HepG2 (cell line): ENCODE results near the gene RASL10A. TPM values are rescaled to one million over a fixed set of nuclear protein-coding genes. Genes with fewer than 3 reads are reported as not detected.

Source experiments
- FOSL1 ChIP-seq: sonication (generic); formaldehyde crosslinking; IDR thresholded peaks from 2 replicates; pipeline ENCODE4 v1.9.0; 2021; ENCODE audit warnings: missing genetic modification reagents, borderline replicate concordance
- JDP2 ChIP-seq: sonication (generic); formaldehyde crosslinking; IDR thresholded peaks from 2 replicates; pipeline ENCODE4 v1.8.1; 2022; ENCODE audit warnings: missing genetic modification reagents, borderline replicate concordance
- NFYB ChIP-seq: sonication (generic); formaldehyde crosslinking; IDR thresholded peaks from 2 replicates; pipeline ENCODE4 v1.4.0; 2020; ENCODE audit warnings: missing genetic modification reagents
- PCBP2 ChIP-seq: fragments of 200-400 bp; formaldehyde crosslinking; optimal IDR thresholded peaks from 2 replicates; pipeline ENCODE3; 2018; ENCODE audit warnings: low read length, low read depth; ENCODE audit not compliant: poor library complexity, severe bottlenecking
- POLR2A ChIP-seq, 2 experiments: IDR thresholded peaks; 2 replicates each; pipeline ENCODE4 v1.6.1; 2011; ENCODE audit warnings: low read depth in 2 of 2, low read length in 2 of 2, mild to moderate bottlenecking in 1 of 2, moderate library complexity in 1 of 2; ENCODE audit not compliant: insufficient read depth in 1 of 2
- PPARG ChIP-seq: conservative IDR thresholded peaks from 2 replicates; pipeline ENCODE4 v1.6.1; 2016; ENCODE audit warnings: missing biosample characterization, missing genetic modification reagents
- PRDM15 ChIP-seq: sonication (generic); formaldehyde crosslinking; IDR thresholded peaks from 2 replicates; pipeline ENCODE4 v1.4.0; 2020; ENCODE audit warnings: missing genetic modification reagents
- ZFAT ChIP-seq: sonication (generic); formaldehyde crosslinking; conservative IDR thresholded peaks from 2 replicates; pipeline ENCODE4 v1.8.1; 2023; ENCODE audit warnings: missing genetic modification reagents, inconsistent platforms
- ZKSCAN5 ChIP-seq: sonication (generic); formaldehyde crosslinking; IDR thresholded peaks from 2 replicates; pipeline ENCODE4 v1.5.1; 2020; ENCODE audit warnings: mild to moderate bottlenecking, missing genetic modification reagents
- ZNF12 ChIP-seq: sonication (generic); formaldehyde crosslinking; IDR thresholded peaks from 2 replicates; pipeline ENCODE4 v1.5.0; 2020; ENCODE audit warnings: missing genetic modification reagents
- ZNF350 ChIP-seq: sonication (generic); formaldehyde crosslinking; IDR thresholded peaks from 2 replicates; pipeline ENCODE4 v1.4.0; 2020; ENCODE audit warnings: mild to moderate bottlenecking, low read depth, missing genetic modification reagents, borderline replicate concordance
- ZNF629 ChIP-seq: sonication (generic); formaldehyde crosslinking; conservative IDR thresholded peaks from 2 replicates; pipeline ENCODE4 v1.5.0; 2020; ENCODE audit warnings: missing genetic modification reagents
- ZNF770 ChIP-seq: sonication (generic); formaldehyde crosslinking; IDR thresholded peaks from 2 replicates; pipeline ENCODE4 v1.5.0; 2020; ENCODE audit warnings: mild to moderate bottlenecking, missing genetic modification reagents
- ZSCAN25 ChIP-seq: sonication (generic); formaldehyde crosslinking; IDR thresholded peaks from 2 replicates; pipeline ENCODE4 v1.8.0; 2022; ENCODE audit warnings: mild to moderate bottlenecking, missing genetic modification reagents
- polyA plus RNA-seq, 8 experiments: library from polyadenylated mRNA; depleted of rRNA in 3 of 8; stranded (reverse) in 7 of 8; unstranded in 1 of 8; fragments of >200 nt; fragmentation: Illumina TruSeq in 4 of 8; extraction: Trizol in 4 of 8; gene quantifications; 2 replicates each; pipeline versions ENCODE4 v1.2.1 to v1.2.3, GENCODE V29; 2011 to 2016; ENCODE audit warnings: low read depth in 4 of 8, missing spikeins in 1 of 8, mixed read lengths in 1 of 8; ENCODE audit not compliant: insufficient read depth in 1 of 8
- total RNA-seq, 5 experiments: library from RNA; depleted of rRNA; stranded (reverse); fragments of >200 nt; fragmentation: Illumina TruSeq; extraction: Trizol; gene quantifications; 2 replicates each; pipeline ENCODE4 v1.2.3, GENCODE V29; 2016; ENCODE audit warnings: low read depth in 1 of 5
- TF ChIP-seq, protein P1 (sequence below): sonication (generic); formaldehyde crosslinking; conservative IDR thresholded peaks from 2 replicates; pipeline ENCODE4 v1.8.1; 2023; ENCODE audit warnings: missing genetic modification reagents
- TF ChIP-seq, protein P2 (sequence below): IDR thresholded peaks from 2 replicates; pipeline ENCODE4 v1.6.1; 2016; ENCODE audit warnings: low read depth, control low read depth
- TF ChIP-seq, protein P3 (sequence below): sonication (generic); formaldehyde crosslinking; IDR thresholded peaks from 2 replicates; pipeline ENCODE4 v1.4.0; 2020; ENCODE audit warnings: low read depth, mild to moderate bottlenecking, missing genetic modification reagents
- TF ChIP-seq, protein P4 (sequence below): fragments of 450-650 bp; IDR thresholded peaks from 2 replicates; pipeline ENCODE4 v1.6.1; 2017; ENCODE audit warnings: mild to moderate bottlenecking

Gene RASL10A
- total and polyA plus RNA-seq, 2 of the 13 experiments (the other 11 are each of a cell fraction or from before 2014, with no cell fraction given), result 0.05 to 0.22 TPM

DNA sequence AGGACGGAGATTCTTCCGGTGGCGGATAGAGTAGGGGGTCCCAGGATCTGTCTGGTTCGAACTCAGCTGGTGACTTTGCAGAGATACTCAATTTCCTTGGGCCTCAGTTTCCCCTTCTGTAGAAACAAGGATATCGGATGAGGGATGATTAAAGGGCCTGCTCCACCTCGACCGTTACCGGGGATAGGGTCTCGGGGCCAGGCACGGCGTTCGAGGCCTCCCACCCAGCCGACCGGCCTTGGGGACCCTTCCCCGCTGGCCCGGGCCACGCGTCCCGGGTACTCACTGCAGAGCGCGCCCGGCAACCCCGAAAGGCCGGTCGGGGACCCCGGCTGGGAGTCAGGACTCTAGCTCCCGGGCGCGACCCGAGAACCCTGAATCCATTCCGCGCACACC is 48.0 kb downstream of the RASL10A start (continued):
- TF ChIP-seq PRDM15 (peak; percentile 97), PCBP2 (no peak), ZNF12 (no peak), JDP2 (CRISPR knock-in tag) (no peak), ZSCAN25 (CRISPR knock-in tag) (no peak), ZNF629 (no peak), ZNF770 (CRISPR knock-in tag) (no peak), ZFAT (CRISPR knock-in tag) (no peak), FOSL1 (CRISPR knock-in tag) (no peak), ZNF350 (CRISPR knock-in tag) (no peak), NFYB (CRISPR knock-in tag) (no peak), ZKSCAN5 (CRISPR knock-in tag) (no peak), PPARG (no peak), POLR2A (IDR thresholded peaks at IDR 0.05; ENCODE audit: insufficient read depth in 1 of 2, low read depth in 2 of 2, low read length in 2 of 2) (peak in 1 of 2 experiments; percentile 34; a peak in 1 of 4 replicates)
- TF ChIP-seq, protein P1, sequence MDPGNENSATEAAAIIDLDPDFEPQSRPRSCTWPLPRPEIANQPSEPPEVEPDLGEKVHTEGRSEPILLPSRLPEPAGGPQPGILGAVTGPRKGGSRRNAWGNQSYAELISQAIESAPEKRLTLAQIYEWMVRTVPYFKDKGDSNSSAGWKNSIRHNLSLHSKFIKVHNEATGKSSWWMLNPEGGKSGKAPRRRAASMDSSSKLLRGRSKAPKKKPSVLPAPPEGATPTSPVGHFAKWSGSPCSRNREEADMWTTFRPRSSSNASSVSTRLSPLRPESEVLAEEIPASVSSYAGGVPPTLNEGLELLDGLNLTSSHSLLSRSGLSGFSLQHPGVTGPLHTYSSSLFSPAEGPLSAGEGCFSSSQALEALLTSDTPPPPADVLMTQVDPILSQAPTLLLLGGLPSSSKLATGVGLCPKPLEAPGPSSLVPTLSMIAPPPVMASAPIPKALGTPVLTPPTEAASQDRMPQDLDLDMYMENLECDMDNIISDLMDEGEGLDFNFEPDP, result 0 out of 2 replicates have a peak, but pooled peaks have one; percentile 55
- TF ChIP-seq, protein P2, sequence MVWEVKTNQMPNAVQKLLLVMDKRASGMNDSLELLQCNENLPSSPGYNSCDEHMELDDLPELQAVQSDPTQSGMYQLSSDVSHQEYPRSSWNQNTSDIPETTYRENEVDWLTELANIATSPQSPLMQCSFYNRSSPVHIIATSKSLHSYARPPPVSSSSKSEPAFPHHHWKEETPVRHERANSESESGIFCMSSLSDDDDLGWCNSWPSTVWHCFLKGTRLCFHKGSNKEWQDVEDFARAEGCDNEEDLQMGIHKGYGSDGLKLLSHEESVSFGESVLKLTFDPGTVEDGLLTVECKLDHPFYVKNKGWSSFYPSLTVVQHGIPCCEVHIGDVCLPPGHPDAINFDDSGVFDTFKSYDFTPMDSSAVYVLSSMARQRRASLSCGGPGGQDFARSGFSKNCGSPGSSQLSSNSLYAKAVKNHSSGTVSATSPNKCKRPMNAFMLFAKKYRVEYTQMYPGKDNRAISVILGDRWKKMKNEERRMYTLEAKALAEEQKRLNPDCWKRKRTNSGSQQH (CRISPR knock-in tag), result no peak
- TF ChIP-seq, protein P3, sequence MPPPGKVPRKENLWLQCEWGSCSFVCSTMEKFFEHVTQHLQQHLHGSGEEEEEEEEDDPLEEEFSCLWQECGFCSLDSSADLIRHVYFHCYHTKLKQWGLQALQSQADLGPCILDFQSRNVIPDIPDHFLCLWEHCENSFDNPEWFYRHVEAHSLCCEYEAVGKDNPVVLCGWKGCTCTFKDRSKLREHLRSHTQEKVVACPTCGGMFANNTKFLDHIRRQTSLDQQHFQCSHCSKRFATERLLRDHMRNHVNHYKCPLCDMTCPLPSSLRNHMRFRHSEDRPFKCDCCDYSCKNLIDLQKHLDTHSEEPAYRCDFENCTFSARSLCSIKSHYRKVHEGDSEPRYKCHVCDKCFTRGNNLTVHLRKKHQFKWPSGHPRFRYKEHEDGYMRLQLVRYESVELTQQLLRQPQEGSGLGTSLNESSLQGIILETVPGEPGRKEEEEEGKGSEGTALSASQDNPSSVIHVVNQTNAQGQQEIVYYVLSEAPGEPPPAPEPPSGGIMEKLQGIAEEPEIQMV (CRISPR knock-in tag), result no peak
- TF ChIP-seq, protein P4, sequence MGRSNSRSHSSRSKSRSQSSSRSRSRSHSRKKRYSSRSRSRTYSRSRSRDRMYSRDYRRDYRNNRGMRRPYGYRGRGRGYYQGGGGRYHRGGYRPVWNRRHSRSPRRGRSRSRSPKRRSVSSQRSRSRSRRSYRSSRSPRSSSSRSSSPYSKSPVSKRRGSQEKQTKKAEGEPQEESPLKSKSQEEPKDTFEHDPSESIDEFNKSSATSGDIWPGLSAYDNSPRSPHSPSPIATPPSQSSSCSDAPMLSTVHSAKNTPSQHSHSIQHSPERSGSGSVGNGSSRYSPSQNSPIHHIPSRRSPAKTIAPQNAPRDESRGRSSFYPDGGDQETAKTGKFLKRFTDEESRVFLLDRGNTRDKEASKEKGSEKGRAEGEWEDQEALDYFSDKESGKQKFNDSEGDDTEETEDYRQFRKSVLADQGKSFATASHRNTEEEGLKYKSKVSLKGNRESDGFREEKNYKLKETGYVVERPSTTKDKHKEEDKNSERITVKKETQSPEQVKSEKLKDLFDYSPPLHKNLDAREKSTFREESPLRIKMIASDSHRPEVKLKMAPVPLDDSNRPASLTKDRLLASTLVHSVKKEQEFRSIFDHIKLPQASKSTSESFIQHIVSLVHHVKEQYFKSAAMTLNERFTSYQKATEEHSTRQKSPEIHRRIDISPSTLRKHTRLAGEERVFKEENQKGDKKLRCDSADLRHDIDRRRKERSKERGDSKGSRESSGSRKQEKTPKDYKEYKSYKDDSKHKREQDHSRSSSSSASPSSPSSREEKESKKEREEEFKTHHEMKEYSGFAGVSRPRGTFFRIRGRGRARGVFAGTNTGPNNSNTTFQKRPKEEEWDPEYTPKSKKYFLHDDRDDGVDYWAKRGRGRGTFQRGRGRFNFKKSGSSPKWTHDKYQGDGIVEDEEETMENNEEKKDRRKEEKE, result no peak
